SK-N-SH treated with all-trans-retinoic acid at 6 μM for 48 hours (cell line): ENCODE measurements around the gene DDX39A.

ENCODE experiments used
- ESRRG ChIP-seq: fragments of 250-450 bp; sonication (Bioruptor Pico); IDR thresholded peaks from 2 replicates; pipeline ENCODE4 v1.6.1; 2021; ENCODE audit warnings: mild to moderate bottlenecking
- PATZ1 ChIP-seq: fragments of 250-450 bp; sonication (Bioruptor Pico); IDR thresholded peaks from 2 replicates; pipeline ENCODE4 v1.8.0; 2020; ENCODE audit warnings: mild to moderate bottlenecking, moderate library complexity, borderline replicate concordance
- TSHZ2 ChIP-seq: fragments of 250-450 bp; sonication (Bioruptor Pico); IDR thresholded peaks from 2 replicates; pipeline ENCODE4 v1.5.0; 2020; ENCODE audit warnings: mild to moderate bottlenecking, moderate library complexity
- ZC3H10 ChIP-seq: fragments of 250-450 bp; sonication (Bioruptor Pico); IDR thresholded peaks from 2 replicates; pipeline ENCODE4 v1.5.1; 2021; ENCODE audit warnings: mild to moderate bottlenecking, moderate library complexity

GRCh38 chr19:14410091-14411051 is 8.8 kb downstream of the DDX39A start:
- no peak for TF ChIP-seq ZC3H10 (CRISPR knock-in tag)
- no peak for TF ChIP-seq TSHZ2 (CRISPR knock-in tag)
- TF ChIP-seq PATZ1 (CRISPR knock-in tag), result no peak
- TF ChIP-seq ESRRG, result no peak
